HG02852 (cell line): ENCODE data around the gene VAV1.

Experiments used
- ATAC-seq: cut with Tn5 transposase; IDR thresholded peaks from one replicate; pipeline ENCODE4 v1.9.1; 2021; ENCODE audit warnings: mild to moderate bottlenecking, moderate library complexity; ENCODE audit not compliant: unreplicated experiment

VAV1 gene, protein sequence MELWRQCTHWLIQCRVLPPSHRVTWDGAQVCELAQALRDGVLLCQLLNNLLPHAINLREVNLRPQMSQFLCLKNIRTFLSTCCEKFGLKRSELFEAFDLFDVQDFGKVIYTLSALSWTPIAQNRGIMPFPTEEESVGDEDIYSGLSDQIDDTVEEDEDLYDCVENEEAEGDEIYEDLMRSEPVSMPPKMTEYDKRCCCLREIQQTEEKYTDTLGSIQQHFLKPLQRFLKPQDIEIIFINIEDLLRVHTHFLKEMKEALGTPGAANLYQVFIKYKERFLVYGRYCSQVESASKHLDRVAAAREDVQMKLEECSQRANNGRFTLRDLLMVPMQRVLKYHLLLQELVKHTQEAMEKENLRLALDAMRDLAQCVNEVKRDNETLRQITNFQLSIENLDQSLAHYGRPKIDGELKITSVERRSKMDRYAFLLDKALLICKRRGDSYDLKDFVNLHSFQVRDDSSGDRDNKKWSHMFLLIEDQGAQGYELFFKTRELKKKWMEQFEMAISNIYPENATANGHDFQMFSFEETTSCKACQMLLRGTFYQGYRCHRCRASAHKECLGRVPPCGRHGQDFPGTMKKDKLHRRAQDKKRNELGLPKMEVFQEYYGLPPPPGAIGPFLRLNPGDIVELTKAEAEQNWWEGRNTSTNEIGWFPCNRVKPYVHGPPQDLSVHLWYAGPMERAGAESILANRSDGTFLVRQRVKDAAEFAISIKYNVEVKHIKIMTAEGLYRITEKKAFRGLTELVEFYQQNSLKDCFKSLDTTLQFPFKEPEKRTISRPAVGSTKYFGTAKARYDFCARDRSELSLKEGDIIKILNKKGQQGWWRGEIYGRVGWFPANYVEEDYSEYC

DNA sequence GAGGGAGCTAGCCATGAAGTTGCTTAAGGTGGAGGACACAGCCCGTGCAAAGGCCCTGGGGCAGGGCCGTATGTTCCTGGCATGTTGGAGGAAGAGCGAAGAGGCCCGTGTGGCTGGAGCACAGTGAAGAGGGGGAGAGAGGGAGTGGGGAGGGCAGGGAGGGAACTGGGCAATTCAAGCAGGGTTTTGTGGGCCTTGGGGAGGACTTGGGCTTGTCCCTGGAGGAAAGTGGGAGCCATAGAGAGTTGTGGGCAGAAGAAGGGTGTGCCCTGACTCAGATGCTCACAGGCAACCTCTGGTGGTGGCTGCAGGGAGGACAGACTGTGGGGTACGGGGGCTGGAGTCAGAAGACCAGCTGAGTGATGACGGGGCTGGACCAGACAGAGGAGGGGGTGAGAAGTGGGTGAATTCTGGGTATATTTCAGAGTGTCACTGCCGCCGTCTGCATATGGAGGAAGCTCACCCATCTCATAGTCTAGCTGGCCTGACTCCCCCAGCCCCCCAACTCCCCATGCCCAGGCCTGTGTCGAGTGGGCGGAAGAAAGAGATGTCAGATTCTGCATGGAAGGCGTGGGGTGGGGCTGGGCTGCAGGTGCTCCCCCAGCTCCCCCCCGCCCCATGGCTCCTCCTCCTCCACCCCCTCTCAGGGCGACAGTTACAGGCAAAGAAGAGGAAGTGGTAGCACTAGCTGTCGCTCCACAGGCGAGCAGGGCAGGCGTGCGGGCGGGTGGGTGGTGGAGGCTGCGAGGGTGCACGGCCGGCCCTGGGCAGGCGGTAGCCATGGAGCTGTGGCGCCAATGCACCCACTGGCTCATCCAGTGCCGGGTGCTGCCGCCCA, at the start of gene VAV1:
Gene VAV1 (plus strand): TSS at position 681 of the 838 bp plus-strand sequence. CDS start 100 bp downstream, at position 781.
- ATAC-seq: no peak

DNA sequence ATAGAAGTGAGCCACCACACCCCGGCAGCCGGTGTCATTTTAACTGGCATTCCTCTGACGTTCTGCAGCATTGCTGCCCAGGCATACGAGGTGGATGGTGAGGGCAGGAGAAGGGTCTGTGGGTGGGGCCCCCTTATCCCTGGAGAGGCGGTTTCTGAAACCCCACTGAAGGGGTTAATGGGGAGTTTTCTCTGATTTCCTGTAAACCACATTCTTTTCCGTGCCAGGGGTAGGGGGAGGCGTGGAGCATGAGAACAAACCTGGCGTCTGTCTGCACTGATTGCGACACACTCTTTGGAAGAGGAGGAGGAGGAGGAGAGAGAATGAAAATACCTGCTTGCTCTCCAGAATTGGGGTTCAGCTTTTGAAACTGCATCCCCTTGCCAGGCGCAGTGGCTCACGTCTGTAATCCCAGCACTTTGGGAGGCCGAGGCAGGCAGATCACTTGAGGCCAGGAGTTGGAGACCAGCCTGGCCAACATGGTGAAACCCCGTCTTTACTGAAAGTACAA, 49.3 kb upstream of the VAV1 start:
- no peak for ATAC-seq

DNA sequence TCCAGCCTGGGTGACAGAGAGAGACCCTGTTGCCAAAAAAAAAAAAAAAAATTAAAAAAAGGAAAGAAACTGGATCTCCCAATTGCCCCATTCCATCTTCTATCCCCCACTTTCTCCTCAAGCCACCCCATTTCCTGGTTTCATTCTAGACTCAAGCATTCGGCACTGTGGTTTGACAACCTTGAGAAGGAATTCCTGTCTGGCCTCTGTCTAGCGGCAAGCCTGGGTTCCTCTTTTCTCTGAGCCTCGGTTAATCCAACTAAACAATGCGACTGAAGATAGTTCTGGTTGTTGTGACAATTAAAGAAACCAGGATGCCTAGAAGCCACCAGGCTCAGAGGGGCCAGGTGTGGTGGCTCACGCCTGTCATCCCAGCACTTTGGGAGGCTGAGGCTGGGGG, 48.8 kb upstream of the VAV1 start:
- no peak for ATAC-seq

DNA sequence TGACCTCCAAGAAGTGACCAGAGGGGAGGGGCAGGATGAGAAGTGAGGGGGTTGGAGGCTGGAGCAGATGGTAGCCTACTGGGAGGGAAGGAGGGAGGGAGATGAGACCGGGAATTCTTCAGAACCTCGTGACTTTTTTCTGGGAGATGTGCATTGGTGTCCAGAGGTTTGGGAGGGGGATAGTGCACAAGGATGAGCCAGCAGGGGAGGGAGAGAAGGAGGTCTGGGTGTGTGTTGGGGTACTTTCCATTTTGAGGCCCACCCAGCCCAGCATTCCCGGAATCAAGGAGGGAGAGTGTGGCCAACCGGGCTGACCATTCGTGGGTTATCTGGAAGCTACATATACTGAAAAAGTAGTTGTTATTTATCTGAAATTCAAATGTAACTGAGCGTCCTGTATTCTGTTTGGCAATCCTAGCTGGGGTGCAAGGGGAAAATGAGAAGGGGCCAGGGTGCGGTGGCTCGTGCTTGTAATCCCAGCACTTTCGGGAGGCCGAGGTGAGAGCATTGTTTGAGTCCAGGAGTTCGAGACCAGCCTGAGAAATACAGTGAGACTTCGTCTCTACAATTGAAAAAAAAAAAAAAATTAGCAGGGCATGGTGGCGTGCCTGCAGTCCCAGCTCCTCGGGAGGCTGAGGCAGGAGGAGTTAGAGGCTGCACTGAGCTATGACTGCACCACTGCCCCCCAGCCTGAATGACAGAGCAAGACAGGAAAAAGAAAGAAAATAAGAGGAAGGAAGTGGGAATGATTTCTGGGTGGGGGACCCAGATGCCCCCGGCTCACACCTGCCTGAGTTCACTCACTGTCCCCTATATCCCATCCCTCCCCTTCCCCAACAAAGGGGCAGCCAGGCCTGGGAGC, 47.6 kb upstream of the VAV1 start:
- ATAC-seq: no peak

DNA sequence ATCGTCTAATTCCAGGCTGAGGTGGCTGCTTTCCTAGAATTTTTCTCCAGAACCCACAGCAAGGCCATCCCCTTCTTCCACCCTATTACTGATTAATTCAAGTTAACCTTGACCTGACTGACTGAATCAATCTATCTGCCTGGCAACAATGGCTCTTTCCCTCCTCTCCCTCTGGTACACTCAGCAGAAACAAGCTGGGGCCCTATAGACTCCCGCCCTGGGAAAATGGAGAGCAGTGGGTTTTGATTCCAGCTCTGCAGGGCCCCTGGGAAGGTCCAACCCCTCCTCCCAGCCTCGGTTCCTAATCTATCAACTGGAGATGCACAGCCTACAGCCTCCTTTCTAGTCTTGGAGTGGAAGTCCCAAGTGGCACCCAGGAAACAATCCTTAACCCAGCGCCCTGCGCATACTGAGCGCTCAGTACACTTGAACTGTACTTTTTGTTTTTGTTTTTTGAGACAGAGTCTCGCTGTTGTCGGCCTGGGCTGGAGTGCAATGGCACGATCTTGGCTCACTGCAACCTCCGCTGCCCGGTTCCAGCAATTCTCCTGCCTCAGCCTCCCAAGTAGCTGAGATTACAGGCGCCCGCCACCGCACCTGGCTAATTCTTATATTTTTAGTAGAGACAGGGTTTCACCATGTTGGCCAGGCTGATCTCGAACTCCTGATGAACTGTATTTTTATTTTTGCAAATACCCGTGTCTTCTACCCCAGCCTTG, 46.8 kb upstream of the VAV1 start:
- ATAC-seq: no peak

DNA sequence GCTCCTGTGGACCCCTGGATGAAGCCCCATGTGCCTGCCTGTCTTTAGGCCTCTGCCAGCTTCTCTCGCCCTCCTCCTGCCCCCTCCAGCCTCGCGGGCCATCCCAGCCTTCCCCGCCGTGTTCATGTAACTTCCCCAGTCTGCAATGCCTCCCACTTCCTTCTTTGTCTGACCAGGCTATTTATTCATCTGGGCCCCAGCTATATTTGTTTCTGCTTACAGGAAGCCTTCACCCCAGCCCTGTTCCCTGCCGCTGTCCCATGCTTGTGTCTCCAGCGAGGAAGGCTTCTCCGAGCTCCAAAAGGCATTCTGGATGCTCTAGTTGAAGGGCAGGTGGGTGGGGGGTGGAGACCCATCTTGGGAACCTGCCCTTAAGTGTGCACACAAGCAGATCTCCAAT, 44.2 kb upstream of the VAV1 start:
- no peak for ATAC-seq

DNA sequence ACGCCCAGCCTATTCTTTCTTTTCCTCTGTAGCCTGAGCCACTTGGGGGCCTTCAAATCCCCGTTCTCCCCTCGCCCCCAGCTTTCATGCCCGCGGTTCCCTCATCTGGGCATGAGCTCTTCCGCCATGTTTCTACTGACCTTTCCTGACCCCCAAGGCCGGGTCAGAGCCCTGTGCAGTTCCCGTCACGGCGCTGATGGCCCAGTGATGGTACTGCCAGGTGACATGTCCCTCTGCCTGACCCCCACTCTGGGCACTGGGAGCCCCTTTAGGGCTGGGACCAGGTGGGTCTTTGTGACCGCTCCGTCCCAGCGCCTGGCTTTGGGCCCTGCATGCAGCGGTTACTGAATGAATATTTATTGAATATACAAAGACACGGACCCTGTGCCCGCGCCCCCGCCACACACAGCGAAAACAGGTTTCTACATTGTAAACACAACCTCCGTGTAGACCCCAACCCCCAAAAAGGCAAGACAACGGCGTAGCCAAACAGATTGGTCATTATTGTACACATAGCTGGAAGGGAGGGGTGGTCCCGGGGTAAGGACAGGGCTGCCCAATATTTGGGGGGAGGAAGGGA, 42.8 kb upstream of the VAV1 start:
- ATAC-seq: no peak

DNA sequence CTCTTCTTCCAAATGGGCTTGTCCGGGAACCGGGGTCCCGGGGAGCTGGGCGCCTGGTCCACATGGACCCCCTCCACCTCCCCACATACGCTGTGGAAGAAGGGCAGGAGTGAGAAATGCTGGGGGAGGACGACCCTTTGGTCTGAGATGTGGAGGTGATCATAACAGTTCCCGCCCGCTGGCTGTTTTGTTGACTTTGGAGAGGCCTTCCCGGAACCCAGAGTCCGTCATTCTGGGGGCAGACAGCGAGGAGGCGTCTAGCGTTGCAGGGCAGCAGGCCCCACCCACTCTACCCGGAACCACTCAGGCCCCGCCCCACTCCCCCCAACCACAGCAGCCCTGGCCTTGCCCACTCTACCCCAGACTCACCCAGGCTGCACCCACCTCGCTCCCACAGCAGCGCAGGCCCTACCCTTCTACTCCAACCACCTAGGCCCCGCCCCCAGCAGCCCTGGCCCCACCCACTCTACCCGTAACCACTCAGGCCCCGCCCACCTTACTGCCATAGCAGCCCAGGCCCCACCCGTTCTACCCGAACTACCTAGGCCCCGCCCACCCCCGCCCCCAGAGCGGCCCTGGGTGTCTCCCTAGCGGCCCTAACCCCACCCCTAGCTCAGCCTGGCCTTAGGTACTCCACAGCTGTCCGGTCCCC, 42.2 kb upstream of the VAV1 start:
- no peak for ATAC-seq

DNA sequence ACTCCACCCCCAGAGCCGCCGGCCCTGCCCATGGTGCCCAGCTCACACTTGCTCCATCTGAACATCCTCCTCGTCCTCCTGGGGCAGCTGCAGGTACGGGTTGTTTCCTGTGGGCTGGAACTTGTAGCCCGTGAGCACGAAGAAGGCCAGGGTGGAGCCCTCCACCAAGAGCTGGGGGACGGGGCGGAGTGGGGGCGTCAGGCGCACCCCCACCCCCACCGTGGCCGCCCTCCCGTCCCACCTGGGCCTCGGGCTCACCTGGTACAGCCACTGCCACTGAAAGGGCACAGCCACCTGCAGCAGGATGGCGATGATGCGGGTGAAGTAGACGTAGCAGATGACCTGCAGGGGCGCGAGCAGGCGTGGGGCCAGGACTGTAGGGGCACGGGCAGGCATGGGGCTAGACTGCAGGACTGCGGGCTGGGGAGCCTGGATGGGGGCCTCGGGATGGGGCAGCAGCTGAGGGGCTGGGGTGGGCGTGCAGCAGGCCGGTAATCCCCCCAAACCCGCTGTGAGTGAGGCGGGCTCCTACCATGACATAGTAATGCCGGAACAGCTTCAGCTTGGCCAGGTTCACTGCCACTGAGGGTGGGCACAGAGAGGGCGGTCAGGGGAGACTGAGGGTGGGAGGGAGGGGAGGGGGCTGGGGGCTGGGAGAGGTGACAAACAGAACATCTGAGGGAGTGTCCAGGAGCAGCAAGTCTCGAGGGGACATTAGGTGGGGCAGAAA, 41.4 kb upstream of the VAV1 start:
- ATAC-seq: no peak

DNA sequence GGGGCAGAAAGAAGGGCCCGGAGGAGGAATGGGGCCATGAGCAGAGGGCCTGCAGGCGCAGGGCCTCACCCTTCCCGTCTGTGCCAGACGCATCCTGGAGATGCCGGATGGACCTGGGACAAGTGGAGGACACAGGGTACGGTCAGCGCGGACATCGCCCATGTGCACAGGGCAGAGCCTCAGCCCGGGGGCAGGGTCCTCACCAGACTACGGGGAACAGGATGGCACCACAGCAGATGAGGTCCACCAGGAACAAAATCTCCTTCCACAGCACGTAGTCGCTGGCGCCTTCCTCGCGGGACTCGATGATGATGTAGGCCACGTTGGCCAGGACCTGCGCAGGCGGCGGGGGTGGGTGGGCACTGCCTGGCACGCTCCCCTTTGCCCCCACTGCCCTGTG, 40.7 kb upstream of the VAV1 start:
- no peak for ATAC-seq

DNA sequence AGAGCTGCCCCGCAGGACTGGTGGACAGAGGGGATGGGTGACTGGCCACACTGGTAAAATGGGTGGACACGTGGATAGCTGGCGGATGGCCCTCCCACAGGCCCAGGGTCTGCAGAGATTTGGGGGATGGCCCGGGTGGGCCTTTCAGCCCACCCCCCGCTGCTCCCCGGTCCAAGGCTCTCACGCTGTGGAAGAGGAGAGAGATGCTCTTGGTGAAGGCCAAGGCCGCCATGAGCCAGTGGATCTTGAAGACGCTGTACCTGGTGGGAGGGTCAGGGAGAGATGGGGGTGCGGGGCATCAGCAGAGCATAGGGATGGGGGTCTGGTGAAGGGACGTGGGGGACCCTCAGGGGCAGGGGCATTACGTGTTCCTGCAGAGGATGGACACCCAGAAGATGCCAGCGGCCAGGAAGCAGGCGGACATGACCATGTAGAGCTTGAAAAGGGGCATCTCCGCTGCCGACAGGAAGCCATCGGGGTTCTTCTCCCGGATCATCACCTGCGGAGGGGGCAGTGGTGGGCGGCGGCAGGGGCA, 39.6 kb upstream of the VAV1 start:
- ATAC-seq: no peak

DNA sequence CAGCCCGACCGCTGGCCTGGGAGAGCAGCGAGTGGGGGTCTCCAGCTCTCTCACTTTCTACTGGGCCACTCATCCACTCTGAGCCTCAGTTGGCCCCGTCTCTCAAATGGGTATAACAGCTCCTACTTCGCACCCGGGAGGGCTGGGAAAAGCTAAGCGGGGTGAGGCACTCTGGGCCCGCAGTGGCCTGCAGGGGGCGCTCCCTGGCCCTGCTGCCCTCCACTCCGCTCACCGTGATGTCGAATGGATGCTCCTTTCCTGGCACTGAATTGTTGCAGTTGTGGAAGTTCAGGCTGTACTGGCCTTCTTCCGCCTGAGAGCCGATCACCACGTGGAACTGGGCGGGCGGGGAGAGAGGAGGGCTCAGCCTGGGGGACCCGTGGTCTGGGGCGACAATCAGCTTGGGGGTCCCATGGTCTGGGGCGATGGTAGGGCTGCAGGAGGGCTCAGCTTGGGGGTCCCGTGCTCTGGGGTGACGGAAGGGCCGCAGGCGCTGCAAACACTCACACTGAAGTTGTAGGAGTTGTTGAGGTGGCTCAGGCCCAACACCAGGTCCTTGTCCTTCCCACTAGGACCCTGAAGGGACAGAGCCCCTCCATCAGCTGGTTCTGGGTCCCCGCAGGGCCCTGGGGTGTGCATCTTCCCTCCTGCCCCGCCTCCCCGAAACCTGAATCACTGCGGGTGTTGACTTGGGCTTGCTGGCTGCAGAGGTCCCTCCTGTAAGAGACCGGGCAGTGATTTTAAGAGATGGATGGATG, 39.0 kb upstream of the VAV1 start:
- ATAC-seq: no peak

DNA sequence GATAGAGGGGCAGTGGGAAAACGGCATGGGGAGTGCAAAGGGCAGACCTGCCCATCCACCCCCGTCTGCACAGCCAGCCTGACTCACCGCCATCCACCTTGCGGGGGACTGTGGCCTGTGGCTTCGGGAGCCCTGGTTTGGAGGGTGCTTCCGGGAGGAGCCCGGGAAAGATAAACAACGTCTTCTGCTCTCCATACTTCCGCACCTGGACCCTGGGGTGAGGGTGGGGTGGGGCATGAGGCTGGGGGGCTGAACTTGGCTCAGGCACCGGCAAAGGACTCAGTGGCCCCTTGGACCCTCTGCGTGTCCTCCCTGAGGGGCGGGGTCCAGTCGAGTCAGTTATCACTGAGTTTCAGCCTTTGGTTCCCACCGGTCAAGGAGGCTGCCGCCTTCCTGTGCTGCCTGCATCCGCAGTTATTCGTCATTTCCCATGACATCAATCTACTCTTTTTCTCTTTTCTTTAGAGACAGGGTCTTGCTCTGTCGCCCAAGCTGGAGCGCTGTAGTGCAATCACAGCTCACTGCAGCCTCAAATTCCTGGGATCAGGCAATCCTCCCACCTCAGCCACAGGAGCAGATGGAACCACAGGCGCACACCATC, 38.3 kb upstream of the VAV1 start:
- no peak for ATAC-seq

DNA sequence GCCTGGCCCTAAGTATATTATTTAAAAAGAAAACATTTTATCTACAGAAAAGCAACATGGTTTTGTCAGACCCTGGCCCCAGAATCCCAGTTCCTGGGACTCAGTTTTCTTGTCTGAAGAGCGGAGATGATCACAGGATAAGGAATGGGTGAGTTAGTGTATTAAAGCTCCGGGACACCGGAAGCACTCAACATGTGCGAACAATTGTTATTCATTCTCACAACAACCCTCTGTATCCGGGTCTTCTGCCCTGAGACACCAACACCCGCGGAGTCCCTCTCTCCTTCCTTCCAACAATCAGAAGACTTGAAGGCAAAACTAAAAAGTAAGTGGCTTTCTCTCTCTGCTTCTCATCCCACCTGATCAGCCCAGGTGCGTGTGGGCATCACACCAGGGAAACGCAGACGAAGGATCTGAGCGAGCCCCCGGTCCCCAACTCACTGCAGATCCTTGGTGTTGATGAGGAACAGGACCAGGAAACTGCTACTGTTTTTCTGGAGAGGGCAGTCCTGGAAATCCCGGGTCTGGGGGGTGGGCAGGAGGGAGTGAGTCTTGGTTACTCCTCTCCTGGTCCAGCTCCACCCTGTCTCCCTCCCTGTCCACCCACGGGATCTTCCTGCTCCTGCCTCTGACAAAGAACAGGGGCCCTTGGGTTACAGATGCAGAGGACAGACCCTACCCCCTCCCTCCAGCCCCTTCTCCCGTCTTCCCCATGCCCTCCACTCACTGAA, 37.2 kb upstream of the VAV1 start:
- no peak for ATAC-seq

DNA sequence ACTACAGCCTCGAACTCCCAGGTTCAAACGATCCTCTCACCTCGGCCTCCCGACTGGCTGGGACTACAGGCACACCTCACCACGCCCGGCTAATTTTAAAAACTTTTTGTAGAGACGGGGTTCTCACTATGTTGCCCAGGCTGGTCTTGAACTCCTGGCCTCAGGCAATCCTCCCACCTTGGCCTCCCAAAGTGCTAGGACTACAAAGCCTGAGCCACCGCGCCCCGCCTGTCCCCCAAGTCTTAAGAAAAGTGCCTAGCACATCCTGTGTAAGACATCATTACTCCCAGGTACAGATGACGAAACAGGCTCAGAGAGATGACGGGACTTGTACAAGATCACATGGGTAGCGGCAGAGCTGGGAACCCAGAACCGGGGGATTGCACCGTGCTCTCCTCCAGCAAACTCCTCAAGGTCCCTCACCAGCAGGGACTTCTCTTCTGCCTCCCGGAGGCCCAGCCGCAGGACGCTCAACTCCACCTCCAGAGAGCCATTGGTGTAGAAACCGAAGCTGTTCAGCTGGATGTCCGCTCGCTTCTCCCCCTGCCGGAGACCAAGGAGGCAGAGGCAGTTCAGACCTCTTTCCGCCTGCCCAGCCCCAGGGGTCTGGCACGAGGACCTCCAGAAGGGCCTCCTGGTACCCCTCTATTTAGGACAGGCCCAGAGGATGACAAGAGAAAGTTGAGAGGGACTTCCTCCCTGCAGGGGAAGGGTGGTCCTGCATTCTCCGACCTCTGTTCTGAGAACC, 36.2 kb upstream of the VAV1 start:
- ATAC-seq: no peak
